CD4-positive, alpha-beta memory T cell (primary cell): ENCODE results near the gene NEGR1. TPM values are rescaled to one million over a fixed set of nuclear protein-coding genes. Genes with fewer than 3 reads are reported as not detected.

ENCODE experiments used
- CTCF ChIA-PET: fragments of 350-600 bp; sonication (Branson Sonifier 250); formaldehyde crosslinking; loops from one replicate; lab custom pipeline; 2021; ENCODE audit warnings: inconsistent platforms; ENCODE audit not compliant: partially characterized antibody; lab: Charles Lee
- POLR2A ChIA-PET: fragments of 350-600 bp; sonication (Branson Sonifier 250); formaldehyde crosslinking; loops from one replicate; lab custom pipeline; 2021; ENCODE audit not compliant: partially characterized antibody; lab: Charles Lee
- DNase-seq, 5 donors: peaks; one replicate each; pipeline versions ENCODE4 v3.0.0 to v3.0.0-alpha.2; 2020 to 2022; ENCODE audit warnings: mixed read lengths in 1 of 5
- H3K27ac ChIP-seq: one replicate; pipeline ENCODE4 v1.7.0; 2013; ENCODE audit warnings: low read depth, low read length
- H3K27me3 ChIP-seq: 2 replicates; pipeline ENCODE4 v1.7.0; 2013; ENCODE audit warnings: mild to moderate bottlenecking, low read length, moderate library complexity; ENCODE audit not compliant: insufficient read depth
- H3K36me3 ChIP-seq: 2 replicates; pipeline ENCODE4 v1.7.0; 2013; ENCODE audit warnings: mild to moderate bottlenecking, low read length, moderate library complexity; ENCODE audit not compliant: insufficient read depth
- H3K4me1 ChIP-seq: 2 replicates; pipeline ENCODE4 v1.7.0; 2013; ENCODE audit warnings: mild to moderate bottlenecking, low read length, moderate library complexity; ENCODE audit not compliant: insufficient read depth
- H3K4me3 ChIP-seq, 2 donors: one replicate each; pipeline ENCODE4 v1.7.0; 2013; ENCODE audit warnings: low read length in 2 of 2, mild to moderate bottlenecking in 1 of 2
- H3K9me3 ChIP-seq, 2 donors: one replicate each; pipeline ENCODE4 v1.7.0; 2013; ENCODE audit warnings: low read length in 2 of 2, control low read depth in 1 of 2; ENCODE audit not compliant: control insufficient read depth in 1 of 2
- H3K27ac Mint-ChIP-seq, 7 donors: one replicate each; pipeline ENCODE4 v1.8.0; 2020 to 2021; ENCODE audit warnings: mixed read lengths in 7 of 7, mild to moderate bottlenecking in 6 of 7, inconsistent platforms in 3 of 7, moderate library complexity in 3 of 7
- H3K27me3 Mint-ChIP-seq, 2 donors: one replicate each; pipeline ENCODE4 v1.8.0; 2020 to 2021; ENCODE audit warnings: mixed read lengths in 2 of 2
- H3K36me3 Mint-ChIP-seq, 2 donors: one replicate each; pipeline ENCODE4 v1.8.0; 2020 to 2021; ENCODE audit warnings: mixed read lengths in 2 of 2, inconsistent platforms in 1 of 2, mild to moderate bottlenecking in 1 of 2
- H3K4me1 Mint-ChIP-seq, 4 donors: one replicate each; pipeline ENCODE4 v1.8.0; 2020 to 2021; ENCODE audit warnings: mixed read lengths in 4 of 4, mild to moderate bottlenecking in 1 of 4
- H3K4me3 Mint-ChIP-seq, 8 donors: one replicate each; pipeline ENCODE4 v1.8.0; 2020 to 2021; ENCODE audit warnings: mixed read lengths in 8 of 8, mild to moderate bottlenecking in 7 of 8, moderate library complexity in 6 of 8, inconsistent platforms in 3 of 8
- H3K9me3 Mint-ChIP-seq, 8 donors: one replicate each; pipeline ENCODE4 v1.8.0; 2020 to 2021; ENCODE audit warnings: mixed read lengths in 8 of 8, mild to moderate bottlenecking in 5 of 8, inconsistent platforms in 3 of 8, moderate library complexity in 1 of 8
- intact Hi-C: fragments of 100-400 bp; cut with micrococcal nuclease; formaldehyde crosslinking; loops from one replicate; pipeline ENCODE4 v1.15.1; 2023
- polyA plus RNA-seq, 2 donors: library from polyadenylated mRNA; unstranded; fragments of 300-500 nt; fragmentation: Illumina TruSeq; gene quantifications; one replicate each; pipeline ENCODE4 v1.2.3, GENCODE V29; 2021
- total RNA-seq, 2 experiments: library from RNA; stranded (reverse); gene quantifications; one replicate each; pipeline ENCODE4 v1.2.3, GENCODE V29; 2021

Gene NEGR1
- total and polyA plus RNA-seq, 4 experiments from 2014 or later, result not detected

- DNase-seq, result no peak
Measured at GRCh38 chr1:71435951-71436350, 846.4 kb downstream of the NEGR1 start.

GRCh38 chr1:71434240-71434639 is 848.1 kb downstream of the NEGR1 start:
- ChIA-PET POLR2A (no interaction called here), CTCF (no interaction called here)
- Mint-ChIP-seq H3K4me3 (no peak overlapping the region), H3K27ac (no peak overlapping the region), H3K27me3 (no peaks in the 10 kb centered on the region), H3K4me1 (no peaks in the 10 kb centered on the region), H3K36me3 (no peaks in the 10 kb centered on the region), H3K9me3 (peaks cover 0 to 13% (median 5%) of the 10 kb centered on the region in 8 donors)
- Histone ChIP-seq H3K9me3 (no peaks in the 10 kb centered on the region), H3K4me3 (no peak overlapping the region), H3K36me3 (no peaks in the 10 kb centered on the region), H3K27me3 (no peaks in the 10 kb centered on the region), H3K4me1 (no peaks in the 10 kb centered on the region), H3K27ac (no peak overlapping the region)
- intact Hi-C loops, result no loop called here
- no peak for DNase-seq

More at GRCh38 chr1:71435951-71436350, 846.4 kb downstream of the NEGR1 start:
- Histone ChIP-seq H3K36me3 (no peaks in the 10 kb centered on the region), H3K4me3 (no peak overlapping the region), H3K27ac (no peak overlapping the region), H3K4me1 (no peaks in the 10 kb centered on the region), H3K9me3 (no peaks in the 10 kb centered on the region), H3K27me3 (no peaks in the 10 kb centered on the region)
- no peak overlapping the region for H3K4me3 Mint-ChIP-seq
- intact Hi-C loops, result no loop called here
- no peaks in the 10 kb centered on the region for H3K27me3 Mint-ChIP-seq
- peaks cover 0 to 13% (median 5%) of the 10 kb centered on the region in 8 donors for H3K9me3 Mint-ChIP-seq
- POLR2A ChIA-PET, result no interaction called here
- no peaks in the 10 kb centered on the region for H3K4me1 Mint-ChIP-seq
- H3K27ac Mint-ChIP-seq, result no peak overlapping the region
- CTCF ChIA-PET, result no interaction called here
- H3K36me3 Mint-ChIP-seq, result no peaks in the 10 kb centered on the region

- no peak for DNase-seq
- POLR2A ChIA-PET, result no interaction called here
- Mint-ChIP-seq H3K36me3 (no peaks in the 10 kb centered on the region), H3K4me3 (no peak overlapping the region), H3K27ac (no peak overlapping the region), H3K9me3 (peaks cover 0 to 7% (median 0%) of the 10 kb centered on the region in 8 donors), H3K27me3 (no peaks in the 10 kb centered on the region), H3K4me1 (no peaks in the 10 kb centered on the region)
- Histone ChIP-seq H3K27me3 (no peaks in the 10 kb centered on the region), H3K4me3 (no peak overlapping the region), H3K4me1 (no peaks in the 10 kb centered on the region), H3K9me3 (no peaks in the 10 kb centered on the region), H3K36me3 (no peaks in the 10 kb centered on the region), H3K27ac (no peak overlapping the region)
- CTCF ChIA-PET, result no interaction called here
- intact Hi-C loops, result no loop called here
Measured at GRCh38 chr1:71428029-71428428, 854.3 kb downstream of the NEGR1 start.

- no peak overlapping the region for H3K27ac ChIP-seq
- ChIA-PET CTCF (no interaction called here), POLR2A (no interaction called here)
- Mint-ChIP-seq H3K9me3 (peaks cover 0 to 7% (median 0%) of the 10 kb centered on the region in 8 donors), H3K27me3 (no peaks in the 10 kb centered on the region), H3K36me3 (no peaks in the 10 kb centered on the region), H3K27ac (no peak overlapping the region), H3K4me1 (no peaks in the 10 kb centered on the region), H3K4me3 (no peak overlapping the region)
- no peak overlapping the region for H3K4me3 ChIP-seq
- H3K9me3 ChIP-seq, result no peaks in the 10 kb centered on the region
- no peaks in the 10 kb centered on the region for H3K4me1 ChIP-seq
- H3K36me3 ChIP-seq, result no peaks in the 10 kb centered on the region
- DNase-seq, result no peak
- intact Hi-C loops, result no loop called here
- H3K27me3 ChIP-seq, result no peaks in the 10 kb centered on the region
Measured at GRCh38 chr1:71427066-71427465, 855.3 kb downstream of the NEGR1 start.

GRCh38 chr1:71424536-71424935 is 857.8 kb downstream of the NEGR1 start:
- no peak overlapping the region for H3K4me3 ChIP-seq
- Mint-ChIP-seq H3K9me3 (peaks cover 0 to 2% (median 0%) of the 10 kb centered on the region in 8 donors), H3K36me3 (no peaks in the 10 kb centered on the region), H3K4me1 (no peaks in the 10 kb centered on the region), H3K27me3 (no peaks in the 10 kb centered on the region), H3K27ac (no peak overlapping the region), H3K4me3 (no peak overlapping the region)
- H3K4me1 ChIP-seq, result no peaks in the 10 kb centered on the region
- H3K36me3 ChIP-seq, result no peaks in the 10 kb centered on the region
- intact Hi-C loops, result no loop called here
- CTCF ChIA-PET, result no interaction called here
- no peaks in the 10 kb centered on the region for H3K27me3 ChIP-seq
- POLR2A ChIA-PET, result no interaction called here
- no peaks in the 10 kb centered on the region for H3K9me3 ChIP-seq
- no peak overlapping the region for H3K27ac ChIP-seq
- no peak for DNase-seq

- POLR2A ChIA-PET, result no interaction called here
Measured at GRCh38 chr1:71422221-71422620, 860.1 kb downstream of the NEGR1 start.

GRCh38 chr1:71417421-71417820 is 864.9 kb downstream of the NEGR1 start:
- no peaks in the 10 kb centered on the region for H3K27me3 ChIP-seq
- H3K9me3 Mint-ChIP-seq, result peaks cover 0 to 8% (median 2%) of the 10 kb centered on the region in 8 donors
- H3K27ac Mint-ChIP-seq, result no peak overlapping the region

More at GRCh38 chr1:71422221-71422620, 860.1 kb downstream of the NEGR1 start:
- Mint-ChIP-seq H3K4me1 (no peaks in the 10 kb centered on the region), H3K36me3 (no peaks in the 10 kb centered on the region), H3K9me3 (peaks cover 0 to 7% (median 1%) of the 10 kb centered on the region in 8 donors), H3K4me3 (no peak overlapping the region), H3K27ac (no peak overlapping the region), H3K27me3 (no peaks in the 10 kb centered on the region)
- Histone ChIP-seq H3K4me1 (no peaks in the 10 kb centered on the region), H3K9me3 (no peaks in the 10 kb centered on the region), H3K36me3 (no peaks in the 10 kb centered on the region), H3K27ac (no peak overlapping the region), H3K27me3 (no peaks in the 10 kb centered on the region), H3K4me3 (no peak overlapping the region)
- no peak for DNase-seq
- CTCF ChIA-PET, result no interaction called here
- intact Hi-C loops, result no loop called here

GRCh38 chr1:71414179-71414578 is 868.2 kb downstream of the NEGR1 start:
- no peaks in the 10 kb centered on the region for H3K4me1 Mint-ChIP-seq
- no peak overlapping the region for H3K4me3 Mint-ChIP-seq
- DNase-seq, result no peak
- no peaks in the 10 kb centered on the region for H3K27me3 Mint-ChIP-seq
- Histone ChIP-seq H3K4me1 (no peaks in the 10 kb centered on the region), H3K27me3 (no peaks in the 10 kb centered on the region), H3K36me3 (no peaks in the 10 kb centered on the region), H3K9me3 (no peaks in the 10 kb centered on the region), H3K27ac (no peak overlapping the region), H3K4me3 (no peak overlapping the region)
- POLR2A ChIA-PET, result no interaction called here
- CTCF ChIA-PET, result no interaction called here
- no peaks in the 10 kb centered on the region for H3K36me3 Mint-ChIP-seq
- H3K27ac Mint-ChIP-seq, result no peak overlapping the region
- H3K9me3 Mint-ChIP-seq, result peaks cover 0 to 8% (median 3%) of the 10 kb centered on the region in 8 donors
- intact Hi-C loops, result no loop called here

More at GRCh38 chr1:71417421-71417820, 864.9 kb downstream of the NEGR1 start:
- intact Hi-C loops, result no loop called here
- no peak overlapping the region for H3K4me3 Mint-ChIP-seq
- DNase-seq, result no peak
- POLR2A ChIA-PET, result no interaction called here
- H3K4me1 Mint-ChIP-seq, result no peaks in the 10 kb centered on the region
- H3K4me3 ChIP-seq, result no peak overlapping the region
- no peaks in the 10 kb centered on the region for H3K9me3 ChIP-seq
- no peaks in the 10 kb centered on the region for H3K4me1 ChIP-seq
- no peak overlapping the region for H3K27ac ChIP-seq
- CTCF ChIA-PET, result no interaction called here
- H3K36me3 ChIP-seq, result no peaks in the 10 kb centered on the region
- H3K27me3 Mint-ChIP-seq, result no peaks in the 10 kb centered on the region
- no peaks in the 10 kb centered on the region for H3K36me3 Mint-ChIP-seq
